22Rv1 (cell line): ENCODE results near the gene LHFPL4.

ENCODE experiments used
- CTCF ChIP-seq: fragments of 450-650 bp; IDR thresholded peaks from 2 replicates; pipeline ENCODE4 v1.5.1; 2017; ENCODE audit warnings: mild to moderate bottlenecking
- ZFX ChIP-seq: fragments of 450-650 bp; IDR thresholded peaks from 2 replicates; pipeline ENCODE4 v1.6.1; 2017; ENCODE audit warnings: antibody characterized with exemption, borderline replicate concordance

- no peak for TF ChIP-seq CTCF
- no peak for TF ChIP-seq ZFX
Observed at GRCh38 chr3:9598783-9599387, 45.3 kb upstream of the LHFPL4 start.
